HG02623 (cell line): ENCODE data around the gene ADAM17.
"Not testable (repeated sequence)": the region's sequence is repeated elsewhere in the genome, so short reads cannot be mapped to it uniquely, and the experiment has no call there.

Source experiments
- ATAC-seq: cut with Tn5 transposase; IDR thresholded peaks from one replicate; pipeline ENCODE4 v1.9.1; 2021; ENCODE audit warnings: moderate library complexity; ENCODE audit not compliant: unreplicated experiment

ADAM17 gene

DNA sequence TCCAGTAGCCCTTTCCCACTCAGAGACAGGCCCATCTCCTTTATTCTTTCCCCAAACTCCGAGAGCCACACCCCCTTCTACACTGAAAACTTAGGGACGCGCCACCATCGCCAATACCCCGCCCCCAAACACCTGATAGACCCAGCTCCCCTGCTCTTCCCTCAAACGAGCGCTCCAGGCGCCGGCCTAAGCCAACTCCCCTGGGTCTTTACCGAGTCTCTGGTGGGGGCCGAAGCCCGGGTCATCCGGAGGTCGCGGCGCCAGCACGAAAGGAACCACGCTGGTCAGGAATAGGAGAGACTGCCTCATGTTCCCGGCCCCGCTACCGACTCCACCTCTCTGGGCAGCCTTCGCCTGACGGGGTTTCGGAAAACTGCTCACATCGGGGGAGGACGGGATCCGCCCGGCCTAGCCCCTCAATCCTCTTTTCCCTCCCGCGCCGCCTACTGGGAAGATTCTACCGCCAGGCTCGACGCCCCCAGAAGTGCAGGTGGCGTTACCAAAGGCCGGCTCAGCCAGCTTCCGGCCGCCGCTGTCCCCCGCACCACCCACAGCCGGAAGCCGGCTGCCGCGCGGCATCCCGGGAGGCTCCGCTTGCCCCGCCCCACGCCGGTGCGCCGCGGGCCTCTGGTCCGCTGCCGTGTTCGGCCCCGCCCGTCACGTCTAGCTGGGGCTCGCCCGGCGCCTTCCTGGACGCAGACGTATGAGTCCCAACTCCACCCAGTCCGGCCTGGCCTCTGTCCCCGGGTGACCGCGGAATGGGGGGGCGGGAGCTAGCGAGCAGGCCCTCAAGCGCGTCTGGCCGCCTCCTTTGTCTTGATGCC lies at the start of gene ADAM17:
TSS of gene ADAM17 (minus strand) at position 534 of the 824 bp plus-strand sequence. CDS start at position 309, 225 bp downstream.
- ATAC-seq: peak; percentile 88

DNA sequence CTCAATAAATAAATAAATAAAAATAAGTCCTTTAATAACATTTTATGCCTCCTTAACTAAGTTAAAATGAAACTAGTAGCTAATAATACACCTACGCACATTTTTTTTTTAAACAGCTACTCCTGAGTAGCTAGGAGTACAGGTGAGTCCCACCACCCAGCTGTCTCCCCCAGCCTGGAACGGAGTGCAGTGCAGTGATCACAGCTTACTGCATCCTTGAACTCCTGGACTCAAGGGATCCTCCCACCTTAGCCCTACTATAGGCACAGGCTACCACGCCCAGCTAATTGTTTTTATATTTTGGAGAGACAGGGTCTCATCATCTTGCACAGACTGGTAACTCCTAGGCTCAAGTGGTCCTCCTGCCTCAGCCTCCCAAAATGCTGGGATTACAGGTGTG lies 46.8 kb upstream of the ADAM17 start:
- no peak for ATAC-seq

DNA sequence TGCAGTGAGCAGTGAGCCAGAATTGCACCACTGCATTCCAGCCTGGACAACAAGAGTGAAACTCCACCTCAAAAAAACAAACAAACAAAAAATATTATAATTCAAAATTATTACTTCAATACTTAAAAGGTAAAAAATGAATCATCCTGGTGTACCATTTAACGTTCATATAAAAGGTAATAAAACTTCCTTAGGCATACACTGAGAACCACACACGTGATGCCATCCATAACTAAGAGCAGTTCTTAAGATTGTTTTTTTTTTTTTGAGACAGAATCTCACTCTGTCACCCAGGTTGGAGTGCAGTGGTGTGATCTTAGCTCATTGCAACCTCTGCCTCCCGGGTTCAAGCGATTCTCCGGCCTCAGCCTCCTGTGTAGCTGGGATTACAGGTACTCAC lies 45.8 kb upstream of the ADAM17 start:
- ATAC-seq: no peak

DNA sequence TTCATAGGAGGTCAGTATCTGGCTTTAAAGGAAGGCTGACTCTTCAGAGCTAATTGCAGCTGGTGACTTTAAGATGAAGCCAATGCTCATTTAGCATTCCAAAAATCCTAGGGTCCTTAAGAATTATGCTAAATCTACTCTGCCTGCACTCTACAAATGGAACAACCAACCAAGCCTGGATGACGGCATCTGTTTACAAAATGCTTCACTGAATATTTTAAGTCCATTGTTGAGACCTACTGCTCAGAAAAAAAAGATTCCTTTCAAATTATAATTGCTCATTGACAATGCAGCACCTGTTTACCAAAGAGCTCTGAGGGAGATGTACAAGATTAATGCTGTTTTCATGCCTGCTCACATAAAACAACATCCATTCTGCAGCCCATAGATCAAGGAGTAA lies 43.8 kb upstream of the ADAM17 start:
- ATAC-seq: no peak

DNA sequence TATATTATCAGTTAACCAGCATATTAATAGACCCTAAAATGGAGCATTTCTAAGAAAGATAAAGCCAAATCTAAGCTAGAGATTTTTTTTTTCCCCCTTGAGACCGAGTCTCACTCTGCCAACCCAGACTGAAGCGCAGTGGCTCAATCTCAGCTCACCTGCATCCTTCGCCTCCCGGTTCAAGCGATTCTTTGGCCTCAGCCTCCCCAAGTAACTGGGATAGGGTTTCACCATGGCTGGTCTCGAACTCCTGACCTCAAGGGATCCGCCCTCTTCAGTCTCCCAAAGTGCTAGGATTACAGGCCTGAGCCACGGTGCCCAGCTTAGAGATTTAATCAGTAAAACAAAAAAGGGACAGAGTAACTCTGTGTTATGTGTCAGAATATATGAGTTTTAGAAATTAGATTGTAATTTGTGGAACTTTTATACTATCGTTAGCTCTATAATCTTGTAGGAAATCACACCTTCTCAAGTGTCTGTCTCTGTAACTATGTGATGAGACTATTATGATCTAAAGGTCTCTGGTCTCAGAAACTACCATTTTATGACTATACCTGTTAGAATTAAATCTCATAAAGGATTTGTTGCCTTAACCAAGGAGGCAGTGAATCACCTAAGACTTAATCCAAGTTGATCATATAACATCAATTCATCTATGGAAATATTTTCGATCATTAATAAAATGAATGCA lies 41.1 kb upstream of the ADAM17 start:
- no peak for ATAC-seq

DNA sequence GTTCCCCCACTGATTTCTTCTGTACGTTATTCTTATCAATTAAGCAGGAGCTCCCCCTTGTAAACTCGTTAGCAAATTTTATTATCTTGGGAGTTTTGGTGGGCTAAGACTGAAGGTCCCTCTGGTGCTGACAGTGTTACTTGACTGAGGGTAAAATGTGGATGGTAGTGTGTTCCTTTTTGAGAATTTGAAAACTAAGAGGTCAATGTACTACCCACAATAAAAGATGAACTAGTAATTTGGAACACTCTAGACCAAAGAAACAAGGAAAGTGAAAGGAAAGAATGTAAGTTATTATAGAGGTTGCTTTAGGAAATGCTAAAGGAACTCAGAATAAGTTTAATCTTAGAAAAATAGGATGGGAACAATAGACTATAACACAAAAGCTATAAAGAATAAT lies 40.1 kb upstream of the ADAM17 start:
- no peak for ATAC-seq

DNA sequence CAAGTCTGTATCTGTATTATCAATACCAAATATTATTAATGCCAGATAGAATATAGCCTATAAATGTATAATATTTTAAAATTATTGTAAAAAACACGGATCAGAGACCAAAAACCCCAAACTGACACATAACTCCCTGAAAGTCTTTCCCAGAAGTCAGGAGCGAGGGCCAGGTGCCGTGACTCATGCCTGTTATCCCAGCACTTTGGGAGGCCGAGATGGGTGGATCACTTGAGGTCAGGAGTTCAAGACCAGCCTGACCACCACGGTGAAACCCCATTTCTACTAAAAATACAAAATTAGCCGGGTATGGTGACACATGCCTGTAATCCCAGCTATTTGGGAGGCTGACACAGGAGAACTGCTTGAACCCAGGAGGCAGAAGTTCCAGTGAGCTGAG lies 39.6 kb upstream of the ADAM17 start:
- not testable (repeated sequence) for ATAC-seq

DNA sequence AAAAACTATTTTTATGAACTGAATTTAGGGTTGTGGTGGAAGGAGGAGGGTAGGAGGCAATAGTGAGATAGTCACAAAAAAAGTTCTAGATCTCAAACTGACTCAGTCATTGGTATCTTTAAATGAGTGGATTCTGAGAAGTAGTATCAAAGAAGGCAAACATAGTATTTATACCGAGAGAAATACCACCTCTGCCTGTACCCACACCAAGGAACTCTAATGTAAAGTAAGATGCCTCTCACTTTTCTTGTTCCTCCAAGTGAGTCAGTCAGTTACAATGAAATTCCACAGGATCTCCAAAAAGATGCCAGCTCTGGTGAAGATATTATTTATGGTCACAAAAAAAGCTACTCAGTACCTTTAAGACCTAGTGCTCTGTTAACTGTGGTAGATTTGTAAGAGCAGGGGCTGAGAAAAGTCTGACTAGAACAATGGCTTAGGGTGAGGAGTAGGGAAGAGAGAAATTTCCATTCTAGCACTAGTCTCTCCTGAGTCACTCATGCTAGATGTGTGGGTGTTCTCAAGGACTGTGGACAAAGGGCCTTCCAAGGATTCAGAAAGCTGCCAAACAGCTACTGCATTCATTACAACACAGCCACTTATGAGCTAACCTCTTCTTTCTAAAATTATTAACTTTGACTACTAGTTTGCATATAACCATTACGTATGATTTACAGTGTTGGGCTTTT lies 38.9 kb upstream of the ADAM17 start:
- ATAC-seq: no peak

DNA sequence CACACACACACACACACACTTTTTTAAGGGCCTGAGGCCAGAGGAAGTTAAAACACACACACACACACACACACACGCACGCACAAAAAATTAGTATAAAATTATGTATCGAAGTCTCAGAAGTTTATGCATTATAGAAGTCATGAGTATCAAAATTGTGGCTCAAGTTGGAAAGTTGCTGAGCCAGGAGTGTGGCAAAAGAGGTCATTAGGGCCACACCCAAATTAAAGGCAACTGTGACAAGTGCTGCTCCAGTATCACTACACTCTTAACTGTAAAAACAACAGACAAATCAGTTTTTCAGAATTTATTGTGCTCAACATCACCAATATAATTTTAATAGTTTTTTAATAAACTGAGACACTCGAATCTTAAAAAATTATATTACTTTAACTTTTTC lies 38.3 kb upstream of the ADAM17 start:
- ATAC-seq: no peak

DNA sequence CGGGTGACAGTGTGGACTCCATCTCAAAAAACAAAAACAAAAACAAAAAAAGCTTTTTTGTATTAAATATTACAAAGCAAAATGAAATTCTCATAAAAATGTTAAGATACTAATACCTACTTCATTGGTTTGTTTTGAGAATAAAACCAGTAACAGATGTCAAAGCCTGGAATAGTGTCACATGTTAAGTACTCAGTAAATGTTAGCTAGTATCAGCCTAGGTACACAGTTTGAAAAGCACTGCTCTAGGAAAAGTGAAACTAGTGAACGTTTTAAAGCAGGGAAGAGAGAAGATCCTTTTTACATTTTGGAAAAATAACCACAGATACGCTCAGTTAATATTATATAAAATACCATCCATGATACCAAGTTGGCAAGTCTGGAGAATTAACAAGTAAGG lies 37.1 kb upstream of the ADAM17 start:
- ATAC-seq: no peak

DNA sequence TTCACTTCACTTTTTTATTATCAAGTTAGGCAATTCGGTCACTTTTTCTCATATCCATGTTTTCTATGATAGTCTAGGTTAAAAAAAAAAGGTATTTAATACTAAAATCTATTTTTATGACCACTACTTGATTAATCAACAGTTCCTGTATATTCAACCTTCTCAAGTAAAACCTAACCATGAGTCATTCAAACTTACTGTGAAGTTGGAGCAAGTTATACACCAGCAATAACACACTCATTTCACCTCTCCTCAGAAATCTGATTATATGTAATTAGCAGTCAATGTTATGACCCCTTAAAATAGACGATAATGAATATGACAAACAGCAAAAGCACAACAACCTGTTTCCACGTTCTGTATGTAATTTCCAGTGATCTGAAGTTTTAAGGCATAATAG lies 35.0 kb upstream of the ADAM17 start:
- ATAC-seq: no peak

DNA sequence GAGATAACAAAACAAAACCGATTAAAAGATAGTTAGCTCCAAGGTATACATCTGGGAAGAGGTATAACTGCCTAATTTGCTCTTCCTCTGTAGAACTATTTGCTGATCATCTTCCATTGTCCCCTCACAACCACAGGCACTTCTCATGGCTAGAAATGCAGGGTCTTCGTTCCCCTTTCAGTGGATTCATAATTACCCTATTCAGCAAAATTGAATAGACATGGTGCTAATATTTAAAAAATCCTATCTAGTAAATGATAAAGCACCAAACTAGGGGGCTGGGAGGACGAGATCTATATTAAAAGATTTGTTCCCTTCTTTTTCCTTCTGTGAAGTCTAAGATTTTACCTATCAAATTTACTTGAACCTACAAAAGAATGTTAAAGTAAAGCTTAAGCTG lies 30.8 kb upstream of the ADAM17 start:
- ATAC-seq: no peak

DNA sequence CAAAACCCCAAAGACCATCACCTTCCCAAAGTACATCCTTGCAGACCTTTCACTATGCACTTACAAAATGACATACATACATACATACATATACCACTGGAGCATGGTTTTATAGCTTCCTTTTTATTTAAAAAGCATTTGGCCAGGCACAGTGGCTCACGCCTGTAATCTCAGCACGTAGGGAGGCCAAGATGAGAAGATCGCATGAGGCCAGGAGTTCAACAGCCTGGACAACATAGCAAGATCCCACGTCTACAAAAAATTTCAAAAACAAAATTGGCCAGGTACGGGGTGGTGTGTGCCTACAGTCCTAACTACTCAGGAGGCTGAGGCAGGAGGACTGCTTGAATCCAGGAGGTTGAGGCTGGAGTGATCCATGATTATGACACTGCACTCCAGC lies 29.9 kb upstream of the ADAM17 start:
- no peak for ATAC-seq

DNA sequence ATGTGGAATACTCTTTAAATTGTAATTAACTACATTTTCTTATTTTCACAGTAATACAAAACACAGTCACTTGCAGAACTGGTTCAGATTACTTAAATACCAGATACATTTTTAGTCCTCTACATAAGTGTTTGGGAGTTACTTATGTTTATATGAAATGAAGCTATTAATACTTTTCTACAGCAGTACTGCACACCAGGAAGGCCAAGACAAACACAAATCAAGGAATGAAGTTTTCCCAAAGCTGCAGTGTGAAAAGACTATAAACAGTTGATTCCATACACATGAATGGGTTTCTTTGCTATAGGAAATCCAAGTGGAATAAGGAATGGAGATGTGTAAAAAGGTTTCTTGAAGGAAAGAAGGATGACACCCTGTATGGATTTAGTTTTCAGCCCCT lies 29.3 kb upstream of the ADAM17 start:
- ATAC-seq: not testable (repeated sequence)

DNA sequence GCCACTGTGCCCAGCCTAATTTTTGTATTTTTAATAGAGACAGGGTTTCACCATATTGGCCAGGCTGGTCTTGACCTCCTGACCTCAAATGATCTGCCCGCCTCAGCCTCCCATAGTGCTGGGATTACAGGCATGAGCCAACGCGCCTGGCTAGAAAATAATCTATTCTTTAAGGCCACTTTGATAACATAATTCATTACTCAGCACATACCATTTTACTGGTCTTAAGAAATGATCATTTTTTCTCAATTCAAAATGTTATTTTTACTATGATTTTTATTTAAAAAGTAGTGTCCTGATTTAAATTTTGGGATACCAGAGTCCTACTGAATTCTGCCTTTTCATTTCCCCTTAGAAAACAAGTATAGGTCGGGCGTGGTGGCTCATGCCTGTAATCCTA lies 27.0 kb upstream of the ADAM17 start:
- no peak for ATAC-seq

DNA sequence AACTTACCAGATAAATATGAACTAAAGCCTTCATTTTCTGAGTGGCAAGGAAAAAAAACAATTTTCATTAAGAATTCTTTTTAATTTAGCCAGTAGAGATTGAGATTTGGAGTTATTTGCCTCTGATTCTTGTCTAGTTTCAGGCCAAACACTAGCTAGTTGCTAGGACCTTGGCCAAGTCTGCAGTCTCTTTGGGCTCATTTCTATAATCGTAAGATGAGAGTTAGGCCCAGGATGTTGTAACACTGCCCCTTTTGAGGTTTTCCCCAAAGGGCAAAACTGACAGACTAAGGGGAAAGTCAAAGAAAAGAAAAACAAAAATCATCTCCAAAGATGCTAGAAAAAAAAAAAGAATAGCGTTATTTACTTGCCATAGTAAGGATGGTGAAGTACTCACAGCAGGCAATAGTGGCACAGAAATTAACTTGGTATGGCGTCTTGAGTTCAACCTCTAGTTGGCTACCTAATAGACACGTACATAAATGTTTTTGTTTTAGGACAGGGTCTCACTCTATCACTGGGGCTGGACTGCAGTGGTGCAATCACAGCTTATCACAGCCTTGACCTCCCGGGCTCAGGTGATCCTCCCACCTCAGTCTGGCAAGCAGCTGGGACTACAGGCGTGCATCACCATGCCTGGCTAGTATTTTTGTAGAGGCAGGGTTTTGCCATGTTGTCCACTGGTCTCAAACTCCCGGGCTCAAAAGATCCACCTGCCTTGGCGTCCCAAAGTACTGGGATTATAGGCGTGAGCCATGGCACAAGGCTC lies 23.0 kb upstream of the ADAM17 start:
- ATAC-seq: no peak

DNA sequence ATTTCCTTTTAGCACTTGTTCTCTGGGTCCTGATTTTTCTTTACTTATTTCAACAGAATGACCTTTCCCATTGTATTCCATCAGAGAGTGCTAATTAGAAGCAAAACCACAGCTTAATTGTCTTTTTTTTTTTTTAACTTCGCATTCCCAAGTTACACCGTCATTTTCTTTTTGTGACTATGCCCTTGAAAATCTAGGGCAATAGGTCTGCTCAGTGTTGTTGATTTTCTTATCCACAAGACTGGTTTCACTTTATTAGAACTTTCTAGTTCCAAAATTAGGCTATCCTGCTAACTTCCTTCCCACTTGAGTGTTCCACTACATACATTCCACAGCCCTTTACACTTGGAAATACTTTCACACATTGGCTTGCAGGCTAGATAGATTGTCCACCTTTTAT lies 18.7 kb upstream of the ADAM17 start:
- ATAC-seq: no peak

DNA sequence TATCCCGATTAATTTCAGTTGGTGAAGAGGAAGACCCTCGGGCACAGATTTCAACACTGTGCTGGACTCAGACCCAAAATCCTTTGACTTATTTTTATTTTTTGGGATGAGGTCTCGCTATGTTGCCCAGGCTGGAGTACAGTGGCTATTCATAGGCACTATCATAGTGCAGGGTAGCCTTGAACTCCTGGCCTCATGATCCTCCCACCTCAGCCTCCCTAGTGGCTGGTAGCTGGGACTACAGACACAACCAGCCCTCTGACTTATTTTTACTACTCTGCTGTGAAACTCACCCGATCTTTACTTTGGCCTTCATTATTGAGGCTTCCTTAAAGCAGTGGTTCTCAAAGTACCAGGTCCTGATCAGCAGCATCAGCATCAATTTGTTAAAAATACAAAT lies 18.2 kb upstream of the ADAM17 start:
- no peak for ATAC-seq

DNA sequence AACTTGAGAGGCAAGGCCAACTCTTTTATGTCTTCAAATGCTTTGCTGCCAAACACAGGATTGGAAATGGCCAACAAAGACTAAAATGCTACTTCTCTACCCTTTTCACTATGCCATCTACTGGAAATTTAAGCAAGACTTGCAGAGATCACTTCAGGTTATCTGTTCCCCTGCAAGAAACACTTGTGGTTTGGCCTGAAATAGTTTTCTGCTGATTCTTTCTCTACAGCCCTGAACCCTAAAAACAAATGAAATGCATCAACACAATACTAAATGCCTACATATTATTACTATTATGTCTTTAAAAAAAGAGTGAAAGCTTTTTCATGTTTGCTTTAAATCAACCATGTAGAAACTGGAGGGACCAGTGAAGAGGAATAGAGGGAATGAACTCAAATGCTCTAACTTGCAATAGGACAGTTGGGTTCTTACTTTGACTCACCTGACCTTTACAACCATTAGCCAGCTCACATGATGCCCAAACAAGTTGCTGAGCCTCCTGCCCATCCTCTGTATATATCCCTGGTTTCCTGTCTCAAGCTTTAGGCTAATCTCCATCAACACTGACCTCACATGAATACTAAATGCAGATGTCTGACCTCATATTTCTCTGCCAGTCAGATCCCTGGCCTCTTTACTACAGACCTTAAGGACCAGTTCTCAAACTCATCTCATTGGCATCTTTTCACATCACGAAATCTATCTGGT lies 17.5 kb upstream of the ADAM17 start:
- no peak for ATAC-seq

DNA sequence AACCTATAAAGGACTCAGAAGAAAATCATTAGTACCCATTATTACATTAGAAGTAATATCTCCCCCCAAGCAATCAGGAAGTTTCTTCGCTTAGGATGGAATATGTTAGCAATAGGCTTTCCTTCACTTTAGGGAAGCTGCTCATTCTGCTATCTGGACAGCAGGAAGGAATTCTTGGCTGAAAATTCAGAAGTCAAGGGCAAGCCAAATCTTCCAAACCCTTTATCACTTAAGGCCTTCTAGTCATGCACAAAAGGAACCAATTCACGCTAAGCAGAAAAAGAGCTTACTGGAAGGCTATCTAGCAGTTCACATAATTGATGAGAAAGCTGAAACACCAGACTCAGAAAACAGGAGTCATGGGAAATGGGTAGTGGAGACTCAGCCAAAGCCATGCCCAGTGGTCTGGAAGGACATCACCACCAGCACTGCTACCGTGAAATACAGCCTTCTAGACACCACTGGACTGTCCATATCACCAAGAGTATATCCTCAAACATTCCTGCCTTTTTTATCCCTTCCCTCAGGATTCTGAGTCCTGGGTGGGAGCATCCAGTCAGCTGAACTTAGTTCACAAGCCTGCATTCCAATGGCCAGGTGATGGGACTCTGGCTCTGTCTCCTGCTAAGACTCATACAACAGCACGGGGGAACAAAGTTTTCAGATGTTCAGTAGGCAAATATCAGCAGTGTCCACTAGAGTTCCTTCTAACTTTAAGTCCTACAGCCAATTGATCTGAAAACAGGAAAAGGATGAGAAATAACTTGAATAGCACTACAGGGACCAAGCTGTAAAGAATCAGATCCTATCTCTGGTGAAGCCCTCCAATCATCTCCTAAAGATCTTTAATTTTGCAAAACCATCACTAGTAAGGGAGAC lies 14.8 kb upstream of the ADAM17 start:
- no peak for ATAC-seq
